HepG2 (cell line): ENCODE data around the gene MRPS14. TPM values are rescaled to one million over a fixed set of nuclear protein-coding genes. Genes with fewer than 3 reads are reported as not detected.

Experiments used
- ATAC-seq: fragments of 200-7000 bp; cut with Tn5 transposase; 3 replicates; pipeline ENCODE4 v1.9.1; 2020; ENCODE audit warnings: mild to moderate bottlenecking, moderate library complexity
- BruUV-seq: library from RNA; stranded (reverse); fragments of 400-500 nt; replicated peaks from 2 replicates; lab custom pipeline; 2021; lab: Mats Ljungman, UMichigan
- CTCF ChIA-PET: fragments of 300-600 bp; formaldehyde crosslinking; extraction: SDS; loops from one replicate; lab custom pipeline; 2021; ENCODE audit warnings: low total read pairs, inconsistent platforms, low intra/inter-chr PET ratio; lab: Yijun Ruan, JAX
- POLR2A ChIA-PET: fragments of 350-600 bp; sonication (Branson Sonifier 250); formaldehyde crosslinking; loops from one replicate; lab custom pipeline; 2020; ENCODE audit warnings: antibody characterized with exemption, inconsistent platforms; lab: Yijun Ruan, JAX
- DNase-seq: peaks from one replicate; pipeline ENCODE4 v3.0.0-alpha.2; 2015; ENCODE audit warnings: low spot score
- FAIRE-seq: peaks from 3 replicates; lab custom pipeline; 2011; peaks lifted over from hg19 to GRCh38; lab: Jason Lieb, UNC
- H2AFZ ChIP-seq: one replicate; pipeline ENCODE4 v1.6.1; 2011; ENCODE audit warnings: low read length, inconsistent platforms
- H3K27ac ChIP-seq: fragments of 300-600 bp; 3 replicates; pipeline ENCODE4 v1.8.0; 2011; ENCODE audit warnings: mixed run types, mild to moderate bottlenecking, mixed read lengths, low read length, inconsistent platforms; ENCODE audit not compliant: insufficient read depth; ENCODE audit errors: extremely low read length
- H3K27me3 ChIP-seq, 2 experiments: fragments of 200-600 bp in 1 of 2; 2 replicates in 1 of 2; 3 replicates in 1 of 2; pipeline versions ENCODE4 v1.6.0 to v1.8.0; 2011; ENCODE audit warnings: low read length in 2 of 2, mild to moderate bottlenecking in 2 of 2, moderate library complexity in 2 of 2, inconsistent platforms in 1 of 2; ENCODE audit not compliant: insufficient read depth in 2 of 2, control insufficient read depth in 1 of 2
- H3K36me3 ChIP-seq, 2 experiments: fragments of 200-600 bp in 1 of 2; replicated peaks in 1 of 2; 2 replicates in 1 of 2; 3 replicates in 1 of 2; pipeline versions ENCODE4 v1.5.1 to v1.8.0; 2011; ENCODE audit warnings: low read length in 2 of 2, inconsistent platforms in 1 of 2; ENCODE audit not compliant: insufficient read depth in 2 of 2, control insufficient read depth in 1 of 2
- H3K4me1 ChIP-seq: 2 replicates; pipeline ENCODE4 v1.5.1; 2012; ENCODE audit warnings: low read length, inconsistent platforms; ENCODE audit not compliant: insufficient read depth
- H3K4me2 ChIP-seq: 2 replicates; pipeline ENCODE4 v1.6.0; 2011; ENCODE audit warnings: low read depth, low read length, inconsistent platforms
- H3K4me3 ChIP-seq, 3 experiments: fragments of 200-600 bp in 1 of 3; sonication (generic), shearing (Covaris generic) in 1 of 3; replicated peaks in 1 of 3; 2 replicates each; pipeline ENCODE4 v1.5.1; 2011 to 2016; ENCODE audit warnings: low read length in 3 of 3, inconsistent platforms in 2 of 3, low read depth in 2 of 3, mild to moderate bottlenecking in 2 of 3, control low read depth in 1 of 3, mixed read lengths in 1 of 3; ENCODE audit not compliant: insufficient read depth in 1 of 3
- H3K79me2 ChIP-seq: one replicate; pipeline ENCODE4 v1.6.1; 2011; ENCODE audit warnings: low read length, inconsistent platforms; ENCODE audit not compliant: insufficient read depth
- H3K9ac ChIP-seq: 2 replicates; pipeline ENCODE4 v1.6.0; 2011; ENCODE audit warnings: mild to moderate bottlenecking, low read depth, low read length, inconsistent platforms; ENCODE audit not compliant: insufficient read depth
- H3K9me3 ChIP-seq: 2 replicates; pipeline ENCODE4 v1.5.1; 2012; ENCODE audit warnings: mild to moderate bottlenecking, low read length
- H4K20me1 ChIP-seq: 2 replicates; pipeline ENCODE4 v1.6.0; 2011; ENCODE audit warnings: inconsistent platforms, mild to moderate bottlenecking, low read length, moderate library complexity; ENCODE audit not compliant: insufficient read depth
- IKZF5 ChIP-seq: IDR thresholded peaks from 2 replicates; pipeline ENCODE4 v1.6.1; 2018; ENCODE audit warnings: missing genetic modification reagents, mild to moderate bottlenecking, missing compliant biosample characterization
- JARID2 ChIP-seq: sonication (generic); formaldehyde crosslinking; IDR thresholded peaks from 2 replicates; pipeline ENCODE4 v1.8.1; 2023; ENCODE audit warnings: missing genetic modification reagents, inconsistent platforms; ENCODE audit not compliant: insufficient replicate concordance
- NFE2 ChIP-seq: sonication (generic); formaldehyde crosslinking; IDR thresholded peaks from 2 replicates; pipeline ENCODE4 v1.4.0; 2020; ENCODE audit warnings: missing genetic modification reagents
- PHF5A ChIP-seq: IDR thresholded peaks from one replicate; pipeline ENCODE4 v1.6.1; 2018; ENCODE audit warnings: low read depth, missing genetic modification reagents; ENCODE audit not compliant: unreplicated experiment
- POLR2AphosphoS2 ChIP-seq: IDR thresholded peaks from 2 replicates; pipeline ENCODE4 v1.6.1; 2011; ENCODE audit warnings: low read depth, low read length, improper control_type of control experiment
- RNF2 ChIP-seq: fragments of 450-650 bp; conservative IDR thresholded peaks from 2 replicates; pipeline ENCODE4 v1.6.1; 2016; ENCODE audit warnings: low read depth
- TFE3 ChIP-seq: IDR thresholded peaks from 2 replicates; pipeline ENCODE4 v1.6.1; 2016
- ZNF280D ChIP-seq: sonication (generic); formaldehyde crosslinking; IDR thresholded peaks from 2 replicates; pipeline ENCODE4 v1.5.1; 2020; ENCODE audit warnings: mild to moderate bottlenecking, missing genetic modification reagents
- ZNF451 ChIP-seq: sonication (generic); formaldehyde crosslinking; IDR thresholded peaks from 2 replicates; pipeline ENCODE4 v1.5.0; 2020; ENCODE audit warnings: mild to moderate bottlenecking, missing genetic modification reagents
- ZNF549 ChIP-seq: sonication (generic); formaldehyde crosslinking; IDR thresholded peaks from 2 replicates; pipeline ENCODE4 v1.5.0; 2020; ENCODE audit warnings: missing genetic modification reagents
- ZNF615 ChIP-seq: sonication (generic); formaldehyde crosslinking; IDR thresholded peaks from 2 replicates; pipeline ENCODE4 v1.5.0; 2020; ENCODE audit warnings: mild to moderate bottlenecking, missing genetic modification reagents, borderline replicate concordance
- ZNF691 ChIP-seq: sonication (generic); formaldehyde crosslinking; IDR thresholded peaks from 2 replicates; pipeline ENCODE4 v1.4.0; 2020; ENCODE audit warnings: missing genetic modification reagents, low read depth, mild to moderate bottlenecking, borderline replicate concordance
- ZNF781 ChIP-seq: sonication (generic); formaldehyde crosslinking; IDR thresholded peaks from 2 replicates; pipeline ENCODE4 v1.5.1; 2020; ENCODE audit warnings: borderline replicate concordance, mild to moderate bottlenecking, missing genetic modification reagents; ENCODE audit errors: not compliant biosample characterization
- in situ Hi-C: cut with HindIII; loops from 2 replicates; pipeline ENCODE4 v1.10.0; 2017; ENCODE audit warnings: low pct_unique_long_range_greater_than_20kb; ENCODE audit not compliant: extremely low pct_ligation_motif_present
- intact Hi-C: fragments of 100-400 bp; cut with micrococcal nuclease; formaldehyde crosslinking; loops from one replicate; pipeline ENCODE4 v1.10.0; 2022; ENCODE audit not compliant: unreplicated experiment
- polyA plus RNA-seq, 8 experiments: library from polyadenylated mRNA; depleted of rRNA in 3 of 8; stranded (reverse) in 7 of 8; unstranded in 1 of 8; fragments of >200 nt; fragmentation: Illumina TruSeq in 4 of 8; extraction: Trizol in 4 of 8; gene quantifications; 2 replicates each; pipeline versions ENCODE4 v1.2.1 to v1.2.3, GENCODE V29; 2011 to 2016; ENCODE audit warnings: low read depth in 4 of 8, missing spikeins in 1 of 8, mixed read lengths in 1 of 8; ENCODE audit not compliant: insufficient read depth in 1 of 8
- total RNA-seq, 5 experiments: library from RNA; depleted of rRNA; stranded (reverse); fragments of >200 nt; fragmentation: Illumina TruSeq; extraction: Trizol; gene quantifications; 2 replicates each; pipeline ENCODE4 v1.2.3, GENCODE V29; 2016; ENCODE audit warnings: low read depth in 1 of 5
- TF ChIP-seq, protein P1 (sequence below): IDR thresholded peaks from 2 replicates; pipeline ENCODE4 v1.6.1; 2012; ENCODE audit warnings: low read length, improper control_type of control experiment

MRPS14 gene
- total and polyA plus RNA-seq, 2 of the 13 experiments (the other 11 are each of a cell fraction or from before 2014, with no cell fraction given), result 36.6 to 43.2 TPM

GRCh38 chr1:175070818-175071217, 47.6 kb upstream of the MRPS14 start:
- Histone ChIP-seq H3K36me3 (no peaks in the 10 kb centered on the region), H3K79me2 (no peaks in the 10 kb centered on the region), H3K27ac (no peak overlapping the region), H3K27me3 (peaks cover 0 to 12% of the 10 kb centered on the region in 2 experiments; a peak in 2 of 5 replicates), H3K4me2 (no peak overlapping the region), H3K4me3 (no peak overlapping the region), H3K9ac (no peak overlapping the region), H3K4me1 (no peaks in the 10 kb centered on the region), H2AFZ (no peak overlapping the region), H3K9me3 (no peaks in the 10 kb centered on the region), H4K20me1 (no peaks in the 10 kb centered on the region)
- CTCF ChIA-PET, result no interaction called here
- no TSS peak for BruUV-seq
- FAIRE-seq (no peak), ATAC-seq (no peak), DNase-seq (no peak)
- POLR2A ChIA-PET, result no interaction called here
- in situ Hi-C loops, result no loop called here
- intact Hi-C loops, result no loop called here
- TF ChIP-seq RNF2 (no peak), PHF5A (no peak), NFE2 (CRISPR knock-in tag) (no peak), ZNF280D (no peak), JARID2 (CRISPR knock-in tag) (no peak), TFE3 (CRISPR knock-in tag) (no peak), ZNF615 (CRISPR knock-in tag) (no peak), ZNF691 (no peak), ZNF781 (CRISPR knock-in tag) (no peak), POLR2AphosphoS2 (no peak), IKZF5 (CRISPR knock-in tag) (no peak), ZNF451 (CRISPR knock-in tag) (no peak), ZNF549 (CRISPR knock-in tag) (no peak)
- TF ChIP-seq, protein P1, sequence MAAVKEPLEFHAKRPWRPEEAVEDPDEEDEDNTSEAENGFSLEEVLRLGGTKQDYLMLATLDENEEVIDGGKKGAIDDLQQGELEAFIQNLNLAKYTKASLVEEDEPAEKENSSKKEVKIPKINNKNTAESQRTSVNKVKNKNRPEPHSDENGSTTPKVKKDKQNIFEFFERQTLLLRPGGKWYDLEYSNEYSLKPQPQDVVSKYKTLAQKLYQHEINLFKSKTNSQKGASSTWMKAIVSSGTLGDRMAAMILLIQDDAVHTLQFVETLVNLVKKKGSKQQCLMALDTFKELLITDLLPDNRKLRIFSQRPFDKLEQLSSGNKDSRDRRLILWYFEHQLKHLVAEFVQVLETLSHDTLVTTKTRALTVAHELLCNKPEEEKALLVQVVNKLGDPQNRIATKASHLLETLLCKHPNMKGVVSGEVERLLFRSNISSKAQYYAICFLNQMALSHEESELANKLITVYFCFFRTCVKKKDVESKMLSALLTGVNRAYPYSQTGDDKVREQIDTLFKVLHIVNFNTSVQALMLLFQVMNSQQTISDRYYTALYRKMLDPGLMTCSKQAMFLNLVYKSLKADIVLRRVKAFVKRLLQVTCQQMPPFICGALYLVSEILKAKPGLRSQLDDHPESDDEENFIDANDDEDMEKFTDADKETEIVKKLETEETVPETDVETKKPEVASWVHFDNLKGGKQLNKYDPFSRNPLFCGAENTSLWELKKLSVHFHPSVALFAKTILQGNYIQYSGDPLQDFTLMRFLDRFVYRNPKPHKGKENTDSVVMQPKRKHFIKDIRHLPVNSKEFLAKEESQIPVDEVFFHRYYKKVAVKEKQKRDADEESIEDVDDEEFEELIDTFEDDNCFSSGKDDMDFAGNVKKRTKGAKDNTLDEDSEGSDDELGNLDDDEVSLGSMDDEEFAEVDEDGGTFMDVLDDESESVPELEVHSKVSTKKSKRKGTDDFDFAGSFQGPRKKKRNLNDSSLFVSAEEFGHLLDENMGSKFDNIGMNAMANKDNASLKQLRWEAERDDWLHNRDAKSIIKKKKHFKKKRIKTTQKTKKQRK, result no peak
